Measurements from ENCODE around the gene CHST10. TPM values are rescaled to one million over a fixed set of nuclear protein-coding genes. Genes with fewer than 3 reads are reported as not detected.

Gene CHST10
- total and polyA plus RNA-seq, 4 donors = 2.1 to 6.7 (median 4.9) TPM

DNA sequence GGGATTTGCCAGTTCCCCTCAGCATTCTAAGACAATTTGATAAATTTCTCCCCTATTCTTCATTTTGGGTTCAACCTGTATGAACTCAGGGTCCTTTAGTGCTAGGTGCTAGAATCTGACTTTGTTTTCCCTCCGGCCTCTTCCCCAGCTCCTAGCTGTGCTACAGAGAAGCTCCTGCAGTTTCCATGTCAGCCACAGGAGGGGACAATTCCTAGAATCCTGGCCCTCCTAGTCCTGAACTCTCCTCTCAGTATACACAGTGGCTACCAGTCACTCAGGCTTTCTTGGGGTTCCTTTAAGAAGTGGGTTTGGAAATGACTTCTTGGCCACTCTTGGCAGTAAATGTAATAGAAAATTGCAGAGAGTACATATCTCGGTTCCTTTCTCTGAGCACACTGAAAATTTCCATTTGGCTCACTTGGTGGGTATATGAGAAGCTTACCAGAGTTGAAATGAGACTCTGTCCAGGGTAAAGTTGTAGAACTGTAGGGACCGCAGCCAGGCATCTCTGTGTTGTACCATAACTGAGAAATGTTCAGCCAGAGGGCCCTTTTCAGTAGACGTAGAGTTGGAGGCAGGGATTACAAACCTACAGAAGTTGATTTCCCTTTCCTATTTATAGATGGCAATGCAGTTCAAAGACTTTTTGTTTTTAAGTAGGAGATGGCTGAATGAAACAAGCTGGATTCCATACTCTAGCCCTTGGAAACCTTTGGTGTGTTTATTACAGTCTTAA lies 5.0 kb upstream of the CHST10 start:
- Histone ChIP-seq H3K9me3 (ENCODE audit: control insufficient read depth, low read length) (no peaks in the 10 kb centered on the region), H3K27me3 (ENCODE audit: control insufficient read depth in 1 of 2, insufficient read depth in 2 of 2, low read length in 1 of 2) (no peaks in the 10 kb centered on the region), H3K36me3 (ENCODE audit: control insufficient read depth in 1 of 2, insufficient read depth in 2 of 2, low read length in 1 of 2) (no peaks in the 10 kb centered on the region), H3K27ac (ENCODE audit: low read depth in 1 of 2, low read length in 2 of 2) (no peak overlapping the region), H3K4me1 (ENCODE audit: control insufficient read depth in 1 of 2, insufficient read depth in 2 of 2, low read length in 2 of 2) (no peaks in the 10 kb centered on the region), H3K4me3 (ENCODE audit: low read length in 2 of 2) (no peak overlapping the region)
- DNase-seq (no peak), ATAC-seq (ENCODE audit: low FRiP score) (no peak)
- intact Hi-C loops (cut with DNase I) = loop anchor here in 1 of 2 donors (10.0 kb wide), 1 partner anchor 142 kb away; the partner anchor contains the start of gene PDCL3
- 77 to 85% methylated on average over 4 of the region's 4 CpGs for WGBS, 2 donors

- H3K27ac ChIP-seq (ENCODE audit: low read depth in 1 of 2, low read length in 2 of 2) = no peak overlapping the region
- no peaks in the 10 kb centered on the region for H3K4me1 ChIP-seq (ENCODE audit: control insufficient read depth in 1 of 2, insufficient read depth in 2 of 2, low read length in 2 of 2)
- no peak for DNase-seq
- 64 to 71% methylated on average over 3 of the region's 3 CpGs for WGBS, 2 donors
- intact Hi-C loops (cut with DNase I) = loop anchor here (5.0 to 10.0 kb wide), 2 partner anchors 142 to 145 kb away; partner anchors contain the start of gene PDCL3 (in 2 of the 2)
- no peaks in the 10 kb centered on the region for H3K27me3 ChIP-seq (ENCODE audit: control insufficient read depth in 1 of 2, insufficient read depth in 2 of 2, low read length in 1 of 2)
- H3K9me3 ChIP-seq (ENCODE audit: control insufficient read depth, low read length) = no peaks in the 10 kb centered on the region
- no peaks in the 10 kb centered on the region for H3K36me3 ChIP-seq (ENCODE audit: control insufficient read depth in 1 of 2, insufficient read depth in 2 of 2, low read length in 1 of 2)
- ATAC-seq (ENCODE audit: low FRiP score) = no peak
- no peak overlapping the region for H3K4me3 ChIP-seq (ENCODE audit: low read length in 2 of 2)
Observed at GRCh38 chr2:100419915-100420314, 2.4 kb upstream of the CHST10 start.

- Histone ChIP-seq H3K36me3 (ENCODE audit: control insufficient read depth in 1 of 2, insufficient read depth in 2 of 2, low read length in 1 of 2) (peaks cover 0 to 1% of the 10 kb centered on the region in 2 donors), H3K4me3 (ENCODE audit: low read length in 2 of 2) (no peak overlapping the region), H3K4me1 (ENCODE audit: control insufficient read depth in 1 of 2, insufficient read depth in 2 of 2, low read length in 2 of 2) (no peaks in the 10 kb centered on the region), H3K27ac (ENCODE audit: low read depth in 1 of 2, low read length in 2 of 2) (no peak overlapping the region), H3K9me3 (ENCODE audit: control insufficient read depth, low read length) (no peaks in the 10 kb centered on the region), H3K27me3 (ENCODE audit: control insufficient read depth in 1 of 2, insufficient read depth in 2 of 2, low read length in 1 of 2) (no peaks in the 10 kb centered on the region)
- intact Hi-C loops (cut with DNase I) = loop anchor here in 1 of 2 donors (5.0 kb wide), 1 partner anchor 144 kb away; the partner anchor contains the start of gene PDCL3
- ATAC-seq (ENCODE audit: low FRiP score) = no peak
- 88 to 92% methylated on average over 12 of the region's 12 CpGs for WGBS, 2 donors
- no peak for DNase-seq
Observed at GRCh38 chr2:100418406-100418962, 1.0 kb upstream of the CHST10 start.

GRCh38 chr2:100417711-100418124 lies 250 bp upstream of the CHST10 start:
- 7% methylated on average over 18 to 19 of the region's 19 CpGs for WGBS, 2 donors
- intact Hi-C loops (cut with DNase I) = loop anchor here in 1 of 2 donors (5.0 kb wide), 1 partner anchor 145 kb away; the partner anchor contains the start of gene PDCL3
- no peaks in the 10 kb centered on the region for H3K4me1 ChIP-seq (ENCODE audit: control insufficient read depth in 1 of 2, insufficient read depth in 2 of 2, low read length in 2 of 2)

GRCh38 chr2:100416397-100416934 lies 1.0 kb downstream of the CHST10 start:
- 2% methylated on average over 5 of the region's 5 CpGs for WGBS, 2 donors
- intact Hi-C loops (cut with DNase I) = loop anchor here in 1 of 2 donors (5.0 kb wide), 1 partner anchor 146 kb away; the partner anchor contains the start of gene PDCL3
- ATAC-seq (ENCODE audit: low FRiP score) = no peak
- H3K36me3 ChIP-seq (ENCODE audit: control insufficient read depth in 1 of 2, insufficient read depth in 2 of 2, low read length in 1 of 2) = peaks cover 1 to 3% of the 10 kb centered on the region in 2 donors
- H3K9me3 ChIP-seq (ENCODE audit: control insufficient read depth, low read length) = no peaks in the 10 kb centered on the region
- no peaks in the 10 kb centered on the region for H3K27me3 ChIP-seq (ENCODE audit: control insufficient read depth in 1 of 2, insufficient read depth in 2 of 2, low read length in 1 of 2)
- peak overlapping the region; percentile 97 to 98 for H3K4me3 ChIP-seq (ENCODE audit: low read length in 2 of 2)
- no peak for DNase-seq
- no peaks in the 10 kb centered on the region for H3K4me1 ChIP-seq (ENCODE audit: control insufficient read depth in 1 of 2, insufficient read depth in 2 of 2, low read length in 2 of 2)
- H3K27ac ChIP-seq (ENCODE audit: low read depth in 1 of 2, low read length in 2 of 2) = peak overlapping the region in 1 of 2 donors; percentile 77

More at GRCh38 chr2:100417711-100418124, 250 bp upstream of the CHST10 start:
- Histone ChIP-seq H3K27ac (ENCODE audit: low read depth in 1 of 2, low read length in 2 of 2) (peak overlapping the region; percentile 65 to 77), H3K27me3 (ENCODE audit: control insufficient read depth in 1 of 2, insufficient read depth in 2 of 2, low read length in 1 of 2) (no peaks in the 10 kb centered on the region), H3K9me3 (ENCODE audit: control insufficient read depth, low read length) (no peaks in the 10 kb centered on the region), H3K4me3 (ENCODE audit: low read length in 2 of 2) (peak overlapping the region; percentile 97 to 98), H3K36me3 (ENCODE audit: control insufficient read depth in 1 of 2, insufficient read depth in 2 of 2, low read length in 1 of 2) (peaks cover 1 to 3% of the 10 kb centered on the region in 2 donors)
- ATAC-seq (ENCODE audit: low FRiP score) (no peak), DNase-seq (no peak)

- Histone ChIP-seq H3K36me3 (ENCODE audit: control insufficient read depth in 1 of 2, insufficient read depth in 2 of 2, low read length in 1 of 2) (peaks cover 1 to 3% of the 10 kb centered on the region in 2 donors), H3K4me3 (ENCODE audit: low read length in 2 of 2) (no peak overlapping the region), H3K4me1 (ENCODE audit: control insufficient read depth in 1 of 2, insufficient read depth in 2 of 2, low read length in 2 of 2) (no peaks in the 10 kb centered on the region), H3K27ac (ENCODE audit: low read depth in 1 of 2, low read length in 2 of 2) (no peak overlapping the region), H3K9me3 (ENCODE audit: control insufficient read depth, low read length) (no peaks in the 10 kb centered on the region), H3K27me3 (ENCODE audit: control insufficient read depth in 1 of 2, insufficient read depth in 2 of 2, low read length in 1 of 2) (no peaks in the 10 kb centered on the region)
- no peak for ATAC-seq (ENCODE audit: low FRiP score)
- no peak for DNase-seq
- WGBS, 2 donors = 92 to 94% methylated on average over 4 of the region's 4 CpGs
- intact Hi-C loops (cut with DNase I) = no loop called here
Observed at GRCh38 chr2:100413571-100413970, 3.9 kb downstream of the CHST10 start.

- Histone ChIP-seq H3K4me1 (ENCODE audit: control insufficient read depth in 1 of 2, insufficient read depth in 2 of 2, low read length in 2 of 2) (no peaks in the 10 kb centered on the region), H3K27ac (ENCODE audit: low read depth in 1 of 2, low read length in 2 of 2) (no peak overlapping the region), H3K9me3 (ENCODE audit: control insufficient read depth, low read length) (no peaks in the 10 kb centered on the region), H3K4me3 (ENCODE audit: low read length in 2 of 2) (no peak overlapping the region), H3K36me3 (ENCODE audit: control insufficient read depth in 1 of 2, insufficient read depth in 2 of 2, low read length in 1 of 2) (peaks cover 1 to 3% of the 10 kb centered on the region in 2 donors), H3K27me3 (ENCODE audit: control insufficient read depth in 1 of 2, insufficient read depth in 2 of 2, low read length in 1 of 2) (no peaks in the 10 kb centered on the region)
- intact Hi-C loops (cut with DNase I) = no loop called here
- ATAC-seq (ENCODE audit: low FRiP score) = no peak
- 96 to 98% methylated on average over 5 of the region's 5 CpGs for WGBS, 2 donors
- DNase-seq = no peak
Observed at GRCh38 chr2:100412881-100413321, 4.6 kb downstream of the CHST10 start.

DNA sequence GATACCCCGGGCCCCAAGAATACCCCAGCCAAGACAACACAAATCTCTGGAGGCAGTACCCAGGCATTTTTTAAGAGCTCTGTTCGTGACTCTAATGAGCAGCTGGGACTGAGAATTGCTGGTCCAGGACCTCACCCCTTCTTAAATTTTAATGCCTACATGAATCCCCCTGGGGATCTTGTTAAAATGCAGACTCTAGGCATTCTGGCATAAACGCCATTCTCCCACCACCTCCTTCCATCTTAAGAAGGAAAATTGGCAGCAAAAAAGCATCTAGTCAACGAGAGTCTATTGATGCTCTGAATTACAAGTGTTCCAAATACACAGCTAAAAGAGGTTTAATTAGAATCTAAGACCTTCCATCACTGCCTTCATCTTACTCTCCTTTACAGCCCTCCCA lies 5.0 kb downstream of the CHST10 start:
- H3K4me3 ChIP-seq (ENCODE audit: low read length in 2 of 2) = no peak overlapping the region
- H3K36me3 ChIP-seq (ENCODE audit: control insufficient read depth in 1 of 2, insufficient read depth in 2 of 2, low read length in 1 of 2) = peaks cover 2 to 3% of the 10 kb centered on the region in 2 donors
- no peaks in the 10 kb centered on the region for H3K4me1 ChIP-seq (ENCODE audit: control insufficient read depth in 1 of 2, insufficient read depth in 2 of 2, low read length in 2 of 2)
- no peaks in the 10 kb centered on the region for H3K9me3 ChIP-seq (ENCODE audit: control insufficient read depth, low read length)
- ATAC-seq (ENCODE audit: low FRiP score) (no peak), DNase-seq (no peak)
- intact Hi-C loops (cut with DNase I) = no loop called here
- H3K27me3 ChIP-seq (ENCODE audit: control insufficient read depth in 1 of 2, insufficient read depth in 2 of 2, low read length in 1 of 2) = no peaks in the 10 kb centered on the region
- WGBS, 2 donors = 78 to 80% methylated on average over 4 of the region's 4 CpGs
- no peak overlapping the region for H3K27ac ChIP-seq (ENCODE audit: low read depth in 1 of 2, low read length in 2 of 2)
